ENCODE data around the gene RNPEPL1. TPM values are rescaled to one million over a fixed set of nuclear protein-coding genes. Genes with fewer than 3 reads are reported as not detected.

Gene RNPEPL1
- total and polyA plus RNA-seq, 10 of the 15 experiments (the other 5 are each of a cell fraction or from before 2014, with no cell fraction given): 0.24 to 49.5 (median 6.8) TPM

DNA sequence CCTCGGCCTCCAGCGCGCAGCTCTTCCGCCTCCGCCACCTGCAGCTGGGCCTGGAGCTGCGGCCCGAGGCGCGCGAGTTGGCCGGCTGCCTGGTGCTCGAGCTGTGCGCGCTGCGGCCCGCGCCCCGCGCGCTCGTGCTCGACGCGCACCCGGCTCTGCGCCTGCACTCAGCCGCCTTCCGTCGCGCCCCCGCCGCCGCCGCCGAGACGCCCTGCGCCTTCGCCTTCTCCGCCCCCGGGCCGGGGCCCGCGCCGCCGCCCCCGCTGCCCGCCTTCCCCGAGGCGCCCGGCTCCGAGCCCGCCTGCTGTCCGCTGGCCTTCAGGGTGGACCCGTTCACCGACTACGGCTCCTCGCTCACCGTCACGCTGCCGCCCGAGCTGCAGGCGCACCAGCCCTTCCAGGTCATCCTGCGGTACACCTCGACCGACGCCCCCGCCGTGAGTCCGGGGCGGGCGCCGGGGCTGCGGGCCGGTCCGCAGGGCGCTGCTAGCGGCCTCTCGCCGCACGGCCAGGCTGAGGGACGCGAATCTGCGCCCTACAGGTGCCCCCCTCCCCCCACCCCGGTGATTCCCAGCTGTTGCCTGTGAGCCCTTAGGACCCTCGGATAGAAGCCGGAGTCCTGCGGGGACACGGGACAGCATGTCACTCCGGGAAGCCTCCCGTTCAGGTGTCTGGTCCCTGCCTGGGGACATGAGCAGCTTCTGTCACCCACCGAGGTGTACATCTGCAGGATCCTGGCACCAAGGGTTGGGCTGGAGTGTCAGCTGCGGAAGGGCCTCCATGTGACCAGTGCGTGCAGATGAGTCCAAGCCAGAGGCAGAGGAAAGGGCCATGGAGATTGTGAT lies 616 bp downstream of the RNPEPL1 start (continued):
- 0 out of 2 replicates have a peak, but pooled peaks have one; percentile 27 for TF ChIP-seq ZNF687 (IDR thresholded peaks at IDR 0.05)
- TF ChIP-seq EGR1 (IDR thresholded peaks at IDR 0.05; ENCODE audit: borderline replicate concordance in 1 of 2, low read depth in 2 of 2, low read length in 2 of 2): peak in 1 of 2 experiments; percentile 84; a peak in 2 of 3 replicates
- TF ChIP-seq BACH1 (IDR thresholded peaks at IDR 0.05; ENCODE audit: borderline replicate concordance): peak; percentile 36; the same call in 1 of the 2 replicates
- TF ChIP-seq NR2F1 (conservative IDR thresholded peaks at IDR 0.05): peak; percentile 82

DNA sequence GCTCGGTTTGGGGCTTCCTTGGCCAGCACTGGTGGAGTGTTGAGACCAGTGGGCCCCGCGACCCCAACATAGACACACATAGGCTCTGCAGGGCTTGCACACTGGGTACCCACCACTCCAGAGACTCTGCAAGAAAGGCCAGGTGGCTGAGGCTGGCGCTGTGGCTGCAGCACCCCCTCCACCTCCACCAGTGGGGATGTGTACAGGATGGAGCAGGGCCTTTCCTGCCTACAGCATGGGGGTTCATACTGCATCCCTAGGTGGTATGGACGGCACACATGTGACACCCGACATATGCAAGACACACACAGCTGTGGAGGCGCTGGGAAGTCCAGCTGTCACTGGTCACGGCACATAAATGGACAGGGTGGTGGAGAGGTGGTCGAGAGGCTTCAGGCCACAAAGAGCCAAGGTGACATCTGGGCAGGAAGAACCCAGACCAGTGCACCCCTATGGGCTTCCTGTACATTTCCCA lies 1.3 kb downstream of the RNPEPL1 start:
- in situ Hi-C loops (cut with MboI): no loop called here
- peak; percentile 31 for FAIRE-seq
- H3K27ac ChIP-seq (ENCODE audit: control insufficient read depth, insufficient read depth): peak overlapping the region; percentile 68; the same call in 1 of the 2 replicates
- ChIA-PET SMC1A (ENCODE audit: uncharacterized antibody, unreplicated experiment) (interaction anchor here (1.0 to 1.2 kb wide), 2 partner anchors 10 to 17 kb away, joined by 3 to 6 read pairs; partner anchors contain the start of gene CAPN10), POLR2A (interaction anchor here (1.2 to 1.5 kb wide), 3 partner anchors 9 to 17 kb away, joined by 3 to 9 read pairs (median 4); partner anchors contain the start of gene CAPN10), CTCF (interaction anchor here (1.7 to 2.1 kb wide), 2 partner anchors 10 to 16 kb away, joined by 11 to 16 read pairs; partner anchors contain the start of gene CAPN10), RAD21 (ENCODE audit: unreplicated experiment) (interaction anchor here (1.7 kb wide), 1 partner anchor 18 kb away, joined by 7 read pairs; the partner anchor contains the start of gene CAPN10)
- peak overlapping the region; percentile 72 for H3K9ac ChIP-seq (ENCODE audit: control insufficient read depth, insufficient read depth, low read length)
- 0 out of 4 replicates have a peak, but pooled peaks cover 0 to 1% of the 10 kb centered on the region in 2 experiments for H3K36me3 ChIP-seq (ENCODE audit: control insufficient read depth in 2 of 2, insufficient read depth in 2 of 2, low read length in 1 of 2)
- H3K79me2 ChIP-seq (ENCODE audit: control insufficient read depth, insufficient read depth, low read length): peaks cover 34% of the 10 kb centered on the region
- BruUV-seq (replicated peaks): TSS peak; percentile 62
- intact Hi-C loops (cut with micrococcal nuclease; ENCODE audit: unreplicated experiment): loop anchor here (5.0 kb wide), 1 partner anchor 57 kb away; no protein-coding TSS in a partner anchor
- H3K4me1 ChIP-seq (ENCODE audit: control insufficient read depth, insufficient read depth, low read length): peaks cover 41% of the 10 kb centered on the region
- no peak for ATAC-seq
- no peaks in the 10 kb centered on the region; the same call in 1 of the 2 replicates for H4K20me1 ChIP-seq (ENCODE audit: control insufficient read depth, insufficient read depth)
- no peaks in the 10 kb centered on the region for H3K27me3 ChIP-seq (replicated peaks in 1 of 2; ENCODE audit: control insufficient read depth in 2 of 2, insufficient read depth in 2 of 2, low read length in 1 of 2)
- 32% methylated on average over 9 of the region's 9 CpGs for WGBS (ENCODE audit: insufficient coverage, insufficient replicate concordance, low lambda C conversion rate, missing lambda C conversion rate)
- H3K9me3 ChIP-seq (replicated peaks; ENCODE audit: control insufficient read depth, insufficient read depth, low read length): no peaks in the 10 kb centered on the region
- peak overlapping the region; percentile 75 for H3K4me2 ChIP-seq (ENCODE audit: control insufficient read depth, insufficient read depth)
- peak overlapping the region; percentile 96 for H3K4me3 ChIP-seq
- DNase-seq (ENCODE audit: low read depth, low spot score): no peak
- no peak overlapping the region for H2AFZ ChIP-seq (ENCODE audit: control insufficient read depth, low read depth, low read length)
- TF ChIP-seq CEBPB (IDR thresholded peaks at IDR 0.05; ENCODE audit: borderline replicate concordance in 1 of 2, low read depth in 2 of 2, low read length in 2 of 2) (no peak), CHD1 (IDR thresholded peaks at IDR 0.05; ENCODE audit: low read depth, low read length) (no peak), ZNF207 (IDR thresholded peaks at IDR 0.05; ENCODE audit: borderline replicate concordance) (no peak), SMC3 (IDR thresholded peaks at IDR 0.05; ENCODE audit: borderline replicate concordance, low read length) (no peak), MYB (IDR thresholded peaks at IDR 0.05; ENCODE audit: borderline replicate concordance, low read depth, low read length) (no peak)
- TF ChIP-seq, protein P1, sequence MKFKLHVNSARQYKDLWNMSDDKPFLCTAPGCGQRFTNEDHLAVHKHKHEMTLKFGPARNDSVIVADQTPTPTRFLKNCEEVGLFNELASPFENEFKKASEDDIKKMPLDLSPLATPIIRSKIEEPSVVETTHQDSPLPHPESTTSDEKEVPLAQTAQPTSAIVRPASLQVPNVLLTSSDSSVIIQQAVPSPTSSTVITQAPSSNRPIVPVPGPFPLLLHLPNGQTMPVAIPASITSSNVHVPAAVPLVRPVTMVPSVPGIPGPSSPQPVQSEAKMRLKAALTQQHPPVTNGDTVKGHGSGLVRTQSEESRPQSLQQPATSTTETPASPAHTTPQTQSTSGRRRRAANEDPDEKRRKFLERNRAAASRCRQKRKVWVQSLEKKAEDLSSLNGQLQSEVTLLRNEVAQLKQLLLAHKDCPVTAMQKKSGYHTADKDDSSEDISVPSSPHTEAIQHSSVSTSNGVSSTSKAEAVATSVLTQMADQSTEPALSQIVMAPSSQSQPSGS (IDR thresholded peaks at IDR 0.05; ENCODE audit: low read length): no peak
- TF ChIP-seq, protein P2, sequence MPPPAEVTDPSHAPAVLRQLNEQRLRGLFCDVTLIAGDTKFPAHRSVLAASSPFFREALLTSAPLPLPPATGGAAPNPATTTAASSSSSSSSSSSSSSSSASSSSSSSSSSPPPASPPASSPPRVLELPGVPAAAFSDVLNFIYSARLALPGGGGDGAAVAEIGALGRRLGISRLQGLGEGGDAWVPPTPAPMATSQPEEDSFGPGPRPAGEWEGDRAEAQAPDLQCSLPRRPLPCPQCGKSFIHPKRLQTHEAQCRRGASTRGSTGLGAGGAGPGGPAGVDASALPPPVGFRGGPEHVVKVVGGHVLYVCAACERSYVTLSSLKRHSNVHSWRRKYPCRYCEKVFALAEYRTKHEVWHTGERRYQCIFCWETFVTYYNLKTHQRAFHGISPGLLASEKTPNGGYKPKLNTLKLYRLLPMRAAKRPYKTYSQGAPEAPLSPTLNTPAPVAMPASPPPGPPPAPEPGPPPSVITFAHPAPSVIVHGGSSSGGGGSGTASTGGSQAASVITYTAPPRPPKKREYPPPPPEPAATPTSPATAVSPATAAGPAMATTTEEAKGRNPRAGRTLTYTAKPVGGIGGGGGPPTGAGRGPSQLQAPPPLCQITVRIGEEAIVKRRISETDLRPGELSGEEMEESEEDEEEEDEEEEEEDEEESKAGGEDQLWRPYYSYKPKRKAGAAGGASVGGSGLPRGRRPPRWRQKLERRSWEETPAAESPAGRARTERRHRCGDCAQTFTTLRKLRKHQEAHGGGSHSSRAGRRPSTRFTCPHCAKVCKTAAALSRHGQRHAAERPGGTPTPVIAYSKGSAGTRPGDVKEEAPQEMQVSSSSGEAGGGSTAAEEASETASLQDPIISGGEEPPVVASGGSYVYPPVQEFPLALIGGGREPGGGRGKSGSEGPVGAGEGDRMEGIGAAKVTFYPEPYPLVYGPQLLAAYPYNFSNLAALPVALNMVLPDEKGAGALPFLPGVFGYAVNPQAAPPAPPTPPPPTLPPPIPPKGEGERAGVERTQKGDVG (CRISPR knock-in tag; IDR thresholded peaks at IDR 0.05): no peak

Measured in GM12878 (cell line).